HEK293 (cell line): Measurements from ENCODE around the gene CDC42EP3.

Experiments used
- CTCF ChIA-PET: fragments of 350-600 bp; formaldehyde crosslinking; extraction: SDS; loops from one replicate; lab custom pipeline; 2021; ENCODE audit warnings: antibody characterized with exemption; lab: Yijun Ruan, JAX
- POLR2A ChIA-PET: fragments of 300-600 bp; formaldehyde crosslinking; extraction: SDS; loops from one replicate; lab custom pipeline; 2020; ENCODE audit warnings: antibody characterized with exemption, inconsistent platforms; lab: Yijun Ruan, JAX
- H3K27ac ChIP-seq: fragments of 200-500 bp; sonication (Bioruptor generic); 2 replicates; pipeline ENCODE4 v1.5.1; 2014; ENCODE audit warnings: low read depth, low read length, control low read depth, inconsistent platforms; ENCODE audit errors: extremely low read depth
- H3K36me3 ChIP-seq, 2 experiments: fragments of 200-500 bp in 1 of 2; sonication (Bioruptor generic) in 1 of 2; 1 replicate in 1 of 2; 2 replicates in 1 of 2; pipeline ENCODE4 v1.5.1; 2014 to 2017; ENCODE audit warnings: inconsistent platforms in 2 of 2, low read length in 2 of 2; ENCODE audit not compliant: control insufficient read depth in 2 of 2, insufficient read depth in 1 of 2
- H3K4me1 ChIP-seq: fragments of 200-500 bp; sonication (Bioruptor generic); 2 replicates; pipeline ENCODE4 v1.5.1; 2014; ENCODE audit warnings: mild to moderate bottlenecking, low read length, inconsistent platforms; ENCODE audit not compliant: control insufficient read depth, insufficient read depth
- H3K4me3 ChIP-seq: 2 replicates; pipeline ENCODE4 v1.5.1; 2011; ENCODE audit warnings: low read depth, mild to moderate bottlenecking, control low read depth, low read length, moderate library complexity
- H3K9me3 ChIP-seq: fragments of 200-500 bp; sonication (Bioruptor generic); 2 replicates; pipeline ENCODE4 v1.5.1; 2014; ENCODE audit warnings: low read depth, low read length, inconsistent platforms; ENCODE audit not compliant: control insufficient read depth, insufficient read depth
- HIC1 ChIP-seq: fragments of 450-650 bp; formaldehyde crosslinking; IDR thresholded peaks from 2 replicates; pipeline ENCODE4 v1.5.1; 2016; ENCODE audit warnings: missing biosample characterization, missing genetic modification characterization
- KLF17 ChIP-seq: fragments of 450-650 bp; formaldehyde crosslinking; IDR thresholded peaks from 2 replicates; pipeline ENCODE4 v1.5.1; 2016; ENCODE audit warnings: missing biosample characterization, missing genetic modification characterization
- SALL2 ChIP-seq: fragments of 450-650 bp; formaldehyde crosslinking; IDR thresholded peaks from 2 replicates; pipeline ENCODE4 v1.5.0; 2017; ENCODE audit warnings: missing biosample characterization, mild to moderate bottlenecking, missing genetic modification characterization, borderline replicate concordance
- ZBTB21 ChIP-seq: fragments of 450-650 bp; formaldehyde crosslinking; IDR thresholded peaks from 2 replicates; pipeline ENCODE4 v1.5.1; 2017; ENCODE audit warnings: missing biosample characterization, missing genetic modification characterization
- ZEB2 ChIP-seq: fragments of 450-650 bp; formaldehyde crosslinking; IDR thresholded peaks from 2 replicates; pipeline ENCODE4 v1.5.1; 2016; ENCODE audit warnings: missing biosample characterization, missing genetic modification characterization
- ZNF174 ChIP-seq: fragments of 450-650 bp; formaldehyde crosslinking; IDR thresholded peaks from 2 replicates; pipeline ENCODE4 v1.5.0; 2017; ENCODE audit warnings: missing biosample characterization, mild to moderate bottlenecking, missing genetic modification characterization
- ZNF223 ChIP-seq: fragments of 450-650 bp; formaldehyde crosslinking; IDR thresholded peaks from 2 replicates; pipeline ENCODE4 v1.5.1; 2016; ENCODE audit warnings: missing biosample characterization, missing genetic modification characterization
- ZNF24 ChIP-seq: fragments of 450-650 bp; formaldehyde crosslinking; IDR thresholded peaks from 2 replicates; pipeline ENCODE4 v1.5.1; 2016; ENCODE audit warnings: missing biosample characterization, missing genetic modification characterization
- ZNF324 ChIP-seq: fragments of 450-650 bp; formaldehyde crosslinking; IDR thresholded peaks from 2 replicates; pipeline ENCODE4 v1.5.1; 2016; ENCODE audit warnings: missing biosample characterization, missing genetic modification characterization
- ZNF362 ChIP-seq: fragments of 450-650 bp; formaldehyde crosslinking; IDR thresholded peaks from 2 replicates; pipeline ENCODE4 v1.5.1; 2016; ENCODE audit warnings: missing biosample characterization, missing genetic modification characterization
- ZNF585B ChIP-seq: fragments of 450-650 bp; formaldehyde crosslinking; IDR thresholded peaks from 2 replicates; pipeline ENCODE4 v1.5.1; 2016; ENCODE audit warnings: missing biosample characterization, missing genetic modification characterization
- ZNF624 ChIP-seq: fragments of 450-650 bp; formaldehyde crosslinking; IDR thresholded peaks from 2 replicates; pipeline ENCODE4 v1.5.1; 2017; ENCODE audit warnings: missing biosample characterization, missing genetic modification characterization
- ZNF629 ChIP-seq: fragments of 450-650 bp; formaldehyde crosslinking; IDR thresholded peaks from 2 replicates; pipeline ENCODE4 v1.5.1; 2017; ENCODE audit warnings: missing biosample characterization, missing genetic modification characterization
- ZNF639 ChIP-seq: fragments of 450-650 bp; formaldehyde crosslinking; IDR thresholded peaks from 2 replicates; pipeline ENCODE4 v1.5.1; 2016; ENCODE audit warnings: missing biosample characterization, missing genetic modification characterization
- ZNF654 ChIP-seq: fragments of 450-650 bp; formaldehyde crosslinking; IDR thresholded peaks from 2 replicates; pipeline ENCODE4 v1.5.1; 2016; ENCODE audit warnings: low read depth, missing biosample characterization, missing genetic modification characterization
- ZNF670 ChIP-seq: fragments of 450-650 bp; formaldehyde crosslinking; IDR thresholded peaks from 2 replicates; pipeline ENCODE4 v1.5.1; 2016; ENCODE audit warnings: missing biosample characterization, missing genetic modification characterization, low read depth
- ZNF747 ChIP-seq: fragments of 450-650 bp; formaldehyde crosslinking; IDR thresholded peaks from 2 replicates; pipeline ENCODE4 v1.5.1; 2016; ENCODE audit warnings: missing biosample characterization, missing genetic modification characterization
- ZNF777 ChIP-seq: fragments of 450-650 bp; formaldehyde crosslinking; IDR thresholded peaks from 2 replicates; pipeline ENCODE4 v1.5.1; 2017; ENCODE audit warnings: missing biosample characterization, missing genetic modification characterization, borderline replicate concordance

The CDC42EP3 gene

GRCh38 chr2:37681587-37681986, 10.1 kb upstream of the CDC42EP3 start:
- no peaks in the 10 kb centered on the region for H3K36me3 ChIP-seq
- no peaks in the 10 kb centered on the region for H3K4me1 ChIP-seq
- no peak overlapping the region for H3K4me3 ChIP-seq
- no peak overlapping the region for H3K27ac ChIP-seq
- TF ChIP-seq SALL2 (tag by site-specific recombination) = no peak
- ChIA-PET CTCF (no interaction called here), POLR2A (no interaction called here)
- no peaks in the 10 kb centered on the region for H3K9me3 ChIP-seq

GRCh38 chr2:37679072-37679695, 7.7 kb upstream of the CDC42EP3 start:
- POLR2A ChIA-PET = no interaction called here
- TF ChIP-seq ZNF174 (tag by site-specific recombination) (no peak), HIC1 (tag by site-specific recombination) (no peak), KLF17 (tag by site-specific recombination) (no peak)
- TF ChIP-seq, all 188 proteins: peak for 0
- CTCF ChIA-PET = no interaction called here
- Histone ChIP-seq H3K4me3 (no peak overlapping the region), H3K9me3 (no peaks in the 10 kb centered on the region), H3K36me3 (no peaks in the 10 kb centered on the region), H3K4me1 (0 out of 2 replicates have a peak, but pooled peaks cover 2% of the 10 kb centered on the region), H3K27ac (no peak overlapping the region)

GRCh38 chr2:37676274-37676673, 4.8 kb upstream of the CDC42EP3 start:
- CTCF ChIA-PET = interaction anchor here (0.8 to 1.0 kb wide), 2 partner anchors 262 to 832 kb away, joined by 3 read pairs; no protein-coding TSS in a partner anchor
- H3K36me3 ChIP-seq = no peaks in the 10 kb centered on the region
- POLR2A ChIA-PET = no interaction called here
- no peaks in the 10 kb centered on the region for H3K9me3 ChIP-seq
- no peak overlapping the region for H3K4me3 ChIP-seq
- H3K4me1 ChIP-seq = 0 out of 2 replicates have a peak, but pooled peaks cover 2% of the 10 kb centered on the region
- H3K27ac ChIP-seq = no peak overlapping the region
- TF ChIP-seq ZNF624 (tag by site-specific recombination) = no peak
- TF ChIP-seq ZEB2 (tag by site-specific recombination) = no peak
- no peak for TF ChIP-seq ZNF747 (tag by site-specific recombination)
- TF ChIP-seq ZNF777 = no peak
- TF ChIP-seq ZNF223 (tag by site-specific recombination) = no peak
- peak; percentile 53; the same call in 1 of the 2 replicates for TF ChIP-seq ZNF362 (tag by site-specific recombination)

- H3K27ac ChIP-seq = no peak overlapping the region
- POLR2A ChIA-PET = no interaction called here
- H3K9me3 ChIP-seq = no peaks in the 10 kb centered on the region
- no peak overlapping the region for H3K4me3 ChIP-seq
- 0 out of 2 replicates have a peak, but pooled peaks cover 2% of the 10 kb centered on the region for H3K4me1 ChIP-seq
- no peaks in the 10 kb centered on the region for H3K36me3 ChIP-seq
- CTCF ChIA-PET = interaction anchor here (0.7 to 1.4 kb wide), 3 partner anchors 43 to 157 kb away, joined by 3 to 4 read pairs (median 3); no protein-coding TSS in a partner anchor
- TF ChIP-seq KLF17 (tag by site-specific recombination) (no peak), ZNF654 (no peak), ZNF585B (tag by site-specific recombination) (no peak), ZNF629 (no peak), ZNF670 (tag by site-specific recombination) (no peak), ZNF324 (tag by site-specific recombination) (no peak), ZNF639 (tag by site-specific recombination) (no peak), ZNF24 (tag by site-specific recombination) (no peak), HIC1 (tag by site-specific recombination) (no peak), ZBTB21 (tag by site-specific recombination) (no peak)
These were observed 3.5 kb upstream of the CDC42EP3 start for GRCh38 chr2:37674946-37675345.
